ENCODE data around the gene GET4.

Gene GET4

GRCh38 chr7:915291-916218 is 39.2 kb downstream of the GET4 start:
- H3K4me3 ChIP-seq (ENCODE audit: insufficient read length, low read depth), result no peak overlapping the region
- H3K9me3 ChIP-seq (ENCODE audit: insufficient read depth, low read length), result no peaks in the 10 kb centered on the region
- TF ChIP-seq YY1 (IDR thresholded peaks at IDR 0.05; ENCODE audit: insufficient read depth, insufficient read length) (no peak), SUZ12 (IDR thresholded peaks at IDR 0.05; ENCODE audit: extremely low read depth, insufficient read depth, insufficient read length) (no peak), ZNF274 (IDR thresholded peaks at IDR 0.05; ENCODE audit: low read depth, low read length) (no peak)
- no peak overlapping the region for H3K9ac ChIP-seq (ENCODE audit: insufficient read length, low read depth)
- no peaks in the 10 kb centered on the region for H3K27me3 ChIP-seq (ENCODE audit: insufficient read depth, insufficient read length)
- no peak for DNase-seq (ENCODE audit: low read depth, low spot score)
- no peaks in the 10 kb centered on the region for H3K36me3 ChIP-seq (ENCODE audit: insufficient read depth, insufficient read length, low read length)
- H3K4me1 ChIP-seq (ENCODE audit: insufficient read depth, insufficient read length), result peaks cover 15% of the 10 kb centered on the region

GRCh38 chr7:916291-916941 is 40.1 kb downstream of the GET4 start:
- DNase-seq (ENCODE audit: low read depth, low spot score), result no peak
- Histone ChIP-seq H3K9me3 (ENCODE audit: insufficient read depth, low read length) (no peaks in the 10 kb centered on the region), H3K9ac (ENCODE audit: insufficient read length, low read depth) (no peak overlapping the region), H3K4me3 (ENCODE audit: insufficient read length, low read depth) (no peak overlapping the region), H3K4me1 (ENCODE audit: insufficient read depth, insufficient read length) (peaks cover 14% of the 10 kb centered on the region), H3K27me3 (ENCODE audit: insufficient read depth, insufficient read length) (no peaks in the 10 kb centered on the region), H3K36me3 (ENCODE audit: insufficient read depth, insufficient read length, low read length) (no peaks in the 10 kb centered on the region)
- TF ChIP-seq SUZ12 (IDR thresholded peaks at IDR 0.05; ENCODE audit: extremely low read depth, insufficient read depth, insufficient read length) (no peak), YY1 (IDR thresholded peaks at IDR 0.05; ENCODE audit: insufficient read depth, insufficient read length) (no peak), ZNF274 (IDR thresholded peaks at IDR 0.05; ENCODE audit: low read depth, low read length) (no peak)

GRCh38 chr7:917255-918117 is 41.1 kb downstream of the GET4 start:
- H3K27me3 ChIP-seq (ENCODE audit: insufficient read depth, insufficient read length), result no peaks in the 10 kb centered on the region
- no peak overlapping the region for H3K9ac ChIP-seq (ENCODE audit: insufficient read length, low read depth)
- H3K9me3 ChIP-seq (ENCODE audit: insufficient read depth, low read length), result no peaks in the 10 kb centered on the region
- H3K36me3 ChIP-seq (ENCODE audit: insufficient read depth, insufficient read length, low read length), result no peaks in the 10 kb centered on the region
- H3K4me1 ChIP-seq (ENCODE audit: insufficient read depth, insufficient read length), result peaks cover 10% of the 10 kb centered on the region
- no peak for DNase-seq (ENCODE audit: low read depth, low spot score)
- H3K4me3 ChIP-seq (ENCODE audit: insufficient read length, low read depth), result no peak overlapping the region
- TF ChIP-seq YY1 (IDR thresholded peaks at IDR 0.05; ENCODE audit: insufficient read depth, insufficient read length) (no peak), ZNF274 (IDR thresholded peaks at IDR 0.05; ENCODE audit: low read depth, low read length) (no peak), SUZ12 (IDR thresholded peaks at IDR 0.05; ENCODE audit: extremely low read depth, insufficient read depth, insufficient read length) (no peak)

GRCh38 chr7:918118-918425 is 41.7 kb downstream of the GET4 start:
- Histone ChIP-seq H3K36me3 (ENCODE audit: insufficient read depth, insufficient read length, low read length) (no peaks in the 10 kb centered on the region), H3K4me1 (ENCODE audit: insufficient read depth, insufficient read length) (peaks cover 13% of the 10 kb centered on the region), H3K27me3 (ENCODE audit: insufficient read depth, insufficient read length) (no peaks in the 10 kb centered on the region), H3K9me3 (ENCODE audit: insufficient read depth, low read length) (no peaks in the 10 kb centered on the region), H3K9ac (ENCODE audit: insufficient read length, low read depth) (no peak overlapping the region), H3K4me3 (ENCODE audit: insufficient read length, low read depth) (no peak overlapping the region)
- DNase-seq (ENCODE audit: low read depth, low spot score), result no peak
- TF ChIP-seq ZNF274 (IDR thresholded peaks at IDR 0.05; ENCODE audit: low read depth, low read length) (no peak), YY1 (IDR thresholded peaks at IDR 0.05; ENCODE audit: insufficient read depth, insufficient read length) (no peak), SUZ12 (IDR thresholded peaks at IDR 0.05; ENCODE audit: extremely low read depth, insufficient read depth, insufficient read length) (no peak)

GRCh38 chr7:918441-919113 is 42.2 kb downstream of the GET4 start:
- TF ChIP-seq YY1 (IDR thresholded peaks at IDR 0.05; ENCODE audit: insufficient read depth, insufficient read length) (no peak), ZNF274 (IDR thresholded peaks at IDR 0.05; ENCODE audit: low read depth, low read length) (no peak), SUZ12 (IDR thresholded peaks at IDR 0.05; ENCODE audit: extremely low read depth, insufficient read depth, insufficient read length) (no peak)
- Histone ChIP-seq H3K9me3 (ENCODE audit: insufficient read depth, low read length) (no peaks in the 10 kb centered on the region), H3K4me1 (ENCODE audit: insufficient read depth, insufficient read length) (peaks cover 17% of the 10 kb centered on the region), H3K9ac (ENCODE audit: insufficient read length, low read depth) (no peak overlapping the region), H3K36me3 (ENCODE audit: insufficient read depth, insufficient read length, low read length) (no peaks in the 10 kb centered on the region), H3K4me3 (ENCODE audit: insufficient read length, low read depth) (no peak overlapping the region), H3K27me3 (ENCODE audit: insufficient read depth, insufficient read length) (no peaks in the 10 kb centered on the region)
- DNase-seq (ENCODE audit: low read depth, low spot score), result no peak

- Histone ChIP-seq H3K36me3 (ENCODE audit: insufficient read depth, insufficient read length, low read length) (no peaks in the 10 kb centered on the region), H3K9ac (ENCODE audit: insufficient read length, low read depth) (no peak overlapping the region), H3K9me3 (ENCODE audit: insufficient read depth, low read length) (no peaks in the 10 kb centered on the region), H3K4me3 (ENCODE audit: insufficient read length, low read depth) (no peak overlapping the region), H3K27me3 (ENCODE audit: insufficient read depth, insufficient read length) (no peaks in the 10 kb centered on the region), H3K4me1 (ENCODE audit: insufficient read depth, insufficient read length) (peaks cover 19% of the 10 kb centered on the region)
- TF ChIP-seq SUZ12 (IDR thresholded peaks at IDR 0.05; ENCODE audit: extremely low read depth, insufficient read depth, insufficient read length), result no peak
- no peak for TF ChIP-seq ZNF274 (IDR thresholded peaks at IDR 0.05; ENCODE audit: low read depth, low read length)
- TF ChIP-seq YY1 (IDR thresholded peaks at IDR 0.05; ENCODE audit: insufficient read depth, insufficient read length), result no peak
- DNase-seq (ENCODE audit: low read depth, low spot score), result no peak
These were observed 42.7 kb downstream of the GET4 start for GRCh38 chr7:919114-919442.
